Gastroesophageal sphincter (tissue), 3 donors: Measurements from ENCODE around the gene STEAP4.

Source experiments
- CTCF ChIP-seq, 4 experiments: fragments of 200-600 bp in 2 of 4; fragments of 450-650 bp in 2 of 4; sonication (generic) in 1 of 4; IDR thresholded peaks; one replicate each; pipeline ENCODE4 v1.5.1; 2017 to 2019; ENCODE audit warnings: antibody characterized with exemption in 4 of 4, mild to moderate bottlenecking in 2 of 4, moderate library complexity in 2 of 4
- POLR2A ChIP-seq, 2 donors: fragments of 450-650 bp; IDR thresholded peaks; one replicate each; pipeline ENCODE4 v1.6.1; 2017; ENCODE audit warnings: antibody characterized with exemption in 2 of 2, mild to moderate bottlenecking in 2 of 2, moderate library complexity in 1 of 2

GRCh38 chr7:88355011-88355410 lies 48.3 kb upstream of the STEAP4 start:
- TF ChIP-seq CTCF (IDR thresholded peaks at IDR 0.05) (no peak), POLR2A (IDR thresholded peaks at IDR 0.05) (no peak)
